Choroid plexus epithelial cell (primary cell): Measurements from ENCODE around the gene PSMD7.

ENCODE experiments used
- DNase-seq: peaks from one replicate; pipeline ENCODE4 v3.0.0-alpha.2; 2010; ENCODE audit warnings: low read depth
- H3K4me3 ChIP-seq: 2 replicates; pipeline ENCODE4 v1.5.1; 2011; ENCODE audit warnings: low read depth, mild to moderate bottlenecking, control low read depth, low read length, moderate library complexity
- CTCF ChIP-seq: conservative IDR thresholded peaks from 2 replicates; pipeline ENCODE4 v1.5.1; 2011; ENCODE audit warnings: low read depth, mild to moderate bottlenecking, control low read depth, inconsistent platforms, low read length, moderate library complexity

Gene PSMD7

GRCh38 chr16:74261068-74261467 is 35.5 kb upstream of the PSMD7 start:
- H3K4me3 ChIP-seq, result no peak overlapping the region
- DNase-seq, result peak; percentile 8
- no peak for TF ChIP-seq CTCF

DNA sequence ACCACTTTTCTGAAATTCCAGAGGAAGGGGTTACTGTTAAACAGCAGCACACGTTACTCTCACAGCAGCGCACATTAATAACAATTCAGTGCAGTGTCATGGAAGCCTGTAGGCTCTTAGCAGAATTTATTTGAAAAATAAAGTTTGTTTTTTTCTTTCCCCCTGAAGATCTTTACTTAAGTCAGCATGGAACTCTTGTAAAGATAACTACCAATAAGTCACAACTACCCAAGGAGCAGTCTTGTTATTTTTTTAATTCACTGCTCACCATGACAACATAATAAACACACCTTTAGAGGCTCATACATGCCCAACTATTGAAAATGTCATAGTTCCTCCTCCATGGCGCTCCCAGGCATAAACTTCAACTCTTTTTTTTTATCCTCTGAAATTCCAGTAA is 31.8 kb upstream of the PSMD7 start:
- H3K4me3 ChIP-seq, result no peak overlapping the region
- no peak for TF ChIP-seq CTCF
- DNase-seq, result no peak

DNA sequence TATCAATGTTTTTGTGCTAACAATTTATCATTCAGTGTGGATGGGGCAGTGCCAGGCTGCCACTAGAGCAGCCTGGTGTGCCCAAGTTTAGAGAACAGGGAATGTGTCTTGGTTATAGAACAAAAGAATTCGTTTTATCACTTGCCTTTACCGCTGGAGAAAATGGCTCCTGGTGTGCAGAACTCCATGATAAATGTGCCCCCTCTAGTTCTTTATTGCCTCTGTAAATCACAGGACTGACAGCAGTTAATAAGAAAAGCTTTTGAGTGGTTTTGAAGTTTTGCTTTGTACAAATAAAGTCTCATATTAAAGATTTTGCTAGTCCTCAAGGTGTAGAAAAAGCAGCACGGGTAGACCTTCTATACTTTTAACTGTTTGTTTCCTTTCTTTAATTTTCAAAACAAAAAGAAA is 28.2 kb upstream of the PSMD7 start:
- no peak for DNase-seq
- TF ChIP-seq CTCF, result no peak
- no peak overlapping the region for H3K4me3 ChIP-seq

DNA sequence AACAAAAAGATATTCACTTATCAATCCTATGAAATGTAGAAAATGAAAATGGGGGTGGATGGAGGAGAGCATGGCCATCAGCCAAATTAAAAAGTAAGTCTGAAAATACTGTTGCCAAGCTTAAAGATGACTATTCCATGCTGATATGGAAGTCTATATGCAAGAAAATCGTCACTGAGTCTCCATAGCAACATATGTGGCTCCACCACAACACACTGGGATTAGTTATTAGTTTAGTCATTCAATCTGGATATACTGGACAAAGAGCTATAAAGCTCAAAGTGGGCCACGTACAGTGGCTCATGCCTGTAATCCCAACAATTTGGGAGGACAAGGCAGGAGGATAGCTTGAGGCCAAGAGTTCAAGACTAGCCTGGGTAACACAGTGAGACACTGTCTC is 24.7 kb upstream of the PSMD7 start:
- DNase-seq, result no peak
- H3K4me3 ChIP-seq, result no peak overlapping the region
- TF ChIP-seq CTCF, result no peak

DNA sequence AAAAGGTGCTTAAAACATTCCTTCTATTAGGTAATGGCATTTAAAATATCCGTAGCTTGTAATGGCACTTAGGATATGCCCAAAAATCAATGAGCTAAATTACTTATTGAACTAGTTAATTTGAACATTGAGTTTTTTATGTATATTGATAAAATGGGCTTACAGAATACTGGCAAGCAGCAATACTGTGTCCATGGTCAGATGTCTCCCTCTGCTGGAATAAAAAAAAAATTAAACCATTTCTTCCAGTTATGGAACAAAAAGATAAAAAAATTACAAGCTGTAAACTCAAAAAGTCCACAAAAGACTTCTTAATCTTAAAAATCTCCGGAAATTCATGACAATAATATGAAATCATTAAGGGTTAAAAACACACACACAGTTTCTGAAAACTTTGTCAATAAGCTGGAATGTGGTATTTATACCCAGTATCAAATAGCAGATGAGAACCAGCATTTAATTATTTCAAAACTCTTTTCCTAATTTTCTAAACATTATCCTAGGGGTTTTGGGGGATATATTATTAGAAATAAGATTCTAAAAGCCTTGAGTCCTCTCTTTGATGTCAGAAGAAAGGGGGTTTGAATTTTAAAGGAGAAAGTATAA is 21.5 kb upstream of the PSMD7 start:
- TF ChIP-seq CTCF, result peak; percentile 62
- DNase-seq, result peak; percentile 58
- no peak overlapping the region for H3K4me3 ChIP-seq

- TF ChIP-seq CTCF, result no peak
- no peak for DNase-seq
- no peak overlapping the region for H3K4me3 ChIP-seq
Measured at GRCh38 chr16:74275711-74276110, 20.9 kb upstream of the PSMD7 start.

GRCh38 chr16:74277974-74278373 is 18.6 kb upstream of the PSMD7 start:
- H3K4me3 ChIP-seq, result no peak overlapping the region
- no peak for DNase-seq
- TF ChIP-seq CTCF, result no peak
